Liver (tissue), 9 donors: Measurements from ENCODE around the gene ATXN1. TPM values are rescaled to one million over a fixed set of nuclear protein-coding genes. Genes with fewer than 3 reads are reported as not detected.

ENCODE experiments used
- DNase-seq: peaks from one replicate; pipeline ENCODE4 v3.0.0-alpha.2; 2017; ENCODE audit warnings: low spot score
- H3K27ac ChIP-seq, 2 donors: one replicate each; pipeline ENCODE4 v1.7.0; 2013; ENCODE audit warnings: inconsistent platforms in 2 of 2, low read length in 2 of 2, control low read depth in 1 of 2, low read depth in 1 of 2, mild to moderate bottlenecking in 1 of 2
- H3K27me3 ChIP-seq, 4 donors: one replicate each; pipeline versions ENCODE4 v1.6.1 to v1.7.0; 2013; ENCODE audit warnings: low read length in 3 of 4, inconsistent platforms in 1 of 4, mild to moderate bottlenecking in 1 of 4, moderate library complexity in 1 of 4; ENCODE audit not compliant: control insufficient read depth in 4 of 4, insufficient read depth in 4 of 4
- H3K36me3 ChIP-seq, 4 donors: one replicate each; pipeline versions ENCODE4 v1.6.1 to v1.7.0; 2013; ENCODE audit warnings: low read length in 3 of 4, mild to moderate bottlenecking in 3 of 4, low read depth in 1 of 4, moderate library complexity in 1 of 4; ENCODE audit not compliant: control insufficient read depth in 4 of 4, insufficient read depth in 3 of 4
- H3K4me1 ChIP-seq, 4 donors: one replicate each; pipeline versions ENCODE4 v1.6.1 to v1.7.0; 2013; ENCODE audit warnings: low read length in 3 of 4, mild to moderate bottlenecking in 3 of 4, moderate library complexity in 1 of 4; ENCODE audit not compliant: control insufficient read depth in 4 of 4, insufficient read depth in 4 of 4
- H3K4me3 ChIP-seq, 3 donors: one replicate each; pipeline versions ENCODE4 v1.6.1 to v1.7.0; 2013; ENCODE audit warnings: low read length in 3 of 3, control low read depth in 1 of 3, low read depth in 1 of 3, mild to moderate bottlenecking in 1 of 3
- H3K9ac ChIP-seq, 2 donors: one replicate each; pipeline ENCODE4 v1.7.0; 2013; ENCODE audit warnings: low read length in 2 of 2, mild to moderate bottlenecking in 2 of 2, moderate library complexity in 2 of 2, control low read depth in 1 of 2, low read depth in 1 of 2
- H3K9me3 ChIP-seq, 4 donors: one replicate each; pipeline versions ENCODE4 v1.6.1 to v1.7.0; 2013; ENCODE audit warnings: low read length in 3 of 4; ENCODE audit not compliant: control insufficient read depth in 4 of 4
- EGR1 ChIP-seq, 2 donors: IDR thresholded peaks; 2 replicates each; pipeline ENCODE4 v1.6.1; 2016 to 2018; ENCODE audit warnings: antibody characterized with exemption in 2 of 2, low read depth in 2 of 2
- FOXA1 ChIP-seq: IDR thresholded peaks from 2 replicates; pipeline ENCODE4 v1.6.1; 2016; ENCODE audit warnings: antibody characterized with exemption
- FOXA2 ChIP-seq: IDR thresholded peaks from 2 replicates; pipeline ENCODE4 v1.6.1; 2016; ENCODE audit warnings: antibody characterized with exemption
- GABPA ChIP-seq, 2 donors: IDR thresholded peaks in 1 of 2; conservative IDR thresholded peaks in 1 of 2; 2 replicates each; pipeline ENCODE4 v1.6.1; 2016; ENCODE audit warnings: antibody characterized with exemption in 2 of 2, mild to moderate bottlenecking in 1 of 2, moderate library complexity in 1 of 2
- HNF4A ChIP-seq, 2 donors: conservative IDR thresholded peaks; 2 replicates each; pipeline ENCODE4 v1.6.1; 2016; ENCODE audit warnings: antibody characterized with exemption in 2 of 2, mild to moderate bottlenecking in 2 of 2
- HNF4G ChIP-seq: IDR thresholded peaks from 2 replicates; pipeline ENCODE4 v1.6.1; 2016; ENCODE audit warnings: antibody characterized with exemption
- NR2F2 ChIP-seq: IDR thresholded peaks from 2 replicates; pipeline ENCODE4 v1.6.1; 2016; ENCODE audit warnings: antibody characterized with exemption
- RXRA ChIP-seq, 2 donors: IDR thresholded peaks; 2 replicates each; pipeline ENCODE4 v1.6.1; 2017 to 2018; ENCODE audit warnings: antibody characterized with exemption in 2 of 2, mild to moderate bottlenecking in 1 of 2
- SP1 ChIP-seq: IDR thresholded peaks from 2 replicates; pipeline ENCODE4 v1.6.1; 2018; ENCODE audit warnings: antibody characterized with exemption, mild to moderate bottlenecking
- TAF1 ChIP-seq: conservative IDR thresholded peaks from 2 replicates; pipeline ENCODE4 v1.6.1; 2016; ENCODE audit warnings: antibody characterized with exemption, mild to moderate bottlenecking
- WGBS: extraction: QIAGEN DNeasy Blood & Tissue Kit; methylation state at CpG from one replicate; pipeline ENCODE4 v1.1.7; 2013; 5-methylcytosine and 5-hydroxymethylcytosine counted together
- polyA plus RNA-seq, 2 donors: library from polyadenylated mRNA; stranded (reverse) in 1 of 2; unstranded in 1 of 2; fragments of 200-250 nt in 1 of 2; fragments of >200 nt in 1 of 2; fragmentation: Nextera tagmentation in 1 of 2; extraction: Ambion mirVana in 1 of 2; gene quantifications; one replicate each; pipeline versions ENCODE4 v1.2.1 to v1.2.3, GENCODE V29; 2013 to 2015
- total RNA-seq, 2 donors: library from RNA; depleted of rRNA; stranded (reverse); fragments of >200 nt; gene quantifications; one replicate each; pipeline ENCODE4 v1.2.3, GENCODE V29; 2014
- TF ChIP-seq, protein P1 (sequence below): IDR thresholded peaks from 2 replicates; pipeline ENCODE4 v1.6.1; 2016; ENCODE audit warnings: antibody characterized with exemption
- TF ChIP-seq, protein P2 (sequence below): fragments of 150-350 bp; IDR thresholded peaks from 2 replicates; pipeline ENCODE4 v1.5.1; 2017; ENCODE audit warnings: improper control_type of control experiment, low read depth, low read length; ENCODE audit not compliant: missing input control
- TF ChIP-seq, protein P3 (sequence below): IDR thresholded peaks from 2 replicates; pipeline ENCODE4 v1.6.1; 2016; ENCODE audit warnings: antibody characterized with exemption
- TF ChIP-seq, protein P4 (sequence below): IDR thresholded peaks from 2 replicates; pipeline ENCODE4 v1.6.1; 2016; ENCODE audit warnings: antibody characterized with exemption
- donor health status: healthy.
- donor health status: healthy.
- donor health status: healthy.
- donor health status: healthy.
- donor health status: healthy.

ATXN1 gene
- total and polyA plus RNA-seq, 4 donors = 4.3 to 29.7 (median 8.2) TPM

DNA sequence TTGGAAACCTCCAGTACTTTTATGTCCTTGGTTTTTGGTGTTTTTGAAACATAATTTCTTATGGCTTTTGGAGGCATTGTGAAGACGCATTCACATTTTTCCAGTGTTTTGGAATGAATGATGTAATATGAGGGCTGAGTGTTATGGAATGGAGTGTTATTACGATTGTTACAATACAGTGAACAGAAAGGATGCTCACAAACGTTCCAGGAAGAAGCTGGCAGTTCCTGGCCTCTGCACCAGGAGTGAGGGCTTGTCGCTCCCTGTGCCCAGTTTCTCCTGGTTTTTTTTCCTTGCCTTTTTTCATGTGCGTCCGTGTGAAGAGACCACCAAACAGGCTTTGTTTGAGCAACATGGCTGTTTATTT, 502.6 kb downstream of the ATXN1 start:
- H3K9me3 ChIP-seq = no peaks in the 10 kb centered on the region
- WGBS = 91% methylated on average over 6 of the region's 6 CpGs
- H3K4me3 ChIP-seq = no peak overlapping the region
- TF ChIP-seq TAF1 = no peak
- TF ChIP-seq FOXA1 = no peak
- TF ChIP-seq RXRA (IDR thresholded peaks at IDR 0.05) = no peak
- TF ChIP-seq, protein P1, sequence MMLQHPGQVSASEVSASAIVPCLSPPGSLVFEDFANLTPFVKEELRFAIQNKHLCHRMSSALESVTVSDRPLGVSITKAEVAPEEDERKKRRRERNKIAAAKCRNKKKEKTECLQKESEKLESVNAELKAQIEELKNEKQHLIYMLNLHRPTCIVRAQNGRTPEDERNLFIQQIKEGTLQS = no peak
- TF ChIP-seq, protein P2, sequence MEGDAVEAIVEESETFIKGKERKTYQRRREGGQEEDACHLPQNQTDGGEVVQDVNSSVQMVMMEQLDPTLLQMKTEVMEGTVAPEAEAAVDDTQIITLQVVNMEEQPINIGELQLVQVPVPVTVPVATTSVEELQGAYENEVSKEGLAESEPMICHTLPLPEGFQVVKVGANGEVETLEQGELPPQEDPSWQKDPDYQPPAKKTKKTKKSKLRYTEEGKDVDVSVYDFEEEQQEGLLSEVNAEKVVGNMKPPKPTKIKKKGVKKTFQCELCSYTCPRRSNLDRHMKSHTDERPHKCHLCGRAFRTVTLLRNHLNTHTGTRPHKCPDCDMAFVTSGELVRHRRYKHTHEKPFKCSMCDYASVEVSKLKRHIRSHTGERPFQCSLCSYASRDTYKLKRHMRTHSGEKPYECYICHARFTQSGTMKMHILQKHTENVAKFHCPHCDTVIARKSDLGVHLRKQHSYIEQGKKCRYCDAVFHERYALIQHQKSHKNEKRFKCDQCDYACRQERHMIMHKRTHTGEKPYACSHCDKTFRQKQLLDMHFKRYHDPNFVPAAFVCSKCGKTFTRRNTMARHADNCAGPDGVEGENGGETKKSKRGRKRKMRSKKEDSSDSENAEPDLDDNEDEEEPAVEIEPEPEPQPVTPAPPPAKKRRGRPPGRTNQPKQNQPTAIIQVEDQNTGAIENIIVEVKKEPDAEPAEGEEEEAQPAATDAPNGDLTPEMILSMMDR = no peak
- H3K36me3 ChIP-seq = no peaks in the 10 kb centered on the region
- H3K4me1 ChIP-seq = no peaks in the 10 kb centered on the region
- no peak for DNase-seq
- no peak overlapping the region for H3K27ac ChIP-seq
- H3K27me3 ChIP-seq = no peaks in the 10 kb centered on the region
- no peak overlapping the region for H3K9ac ChIP-seq

DNA sequence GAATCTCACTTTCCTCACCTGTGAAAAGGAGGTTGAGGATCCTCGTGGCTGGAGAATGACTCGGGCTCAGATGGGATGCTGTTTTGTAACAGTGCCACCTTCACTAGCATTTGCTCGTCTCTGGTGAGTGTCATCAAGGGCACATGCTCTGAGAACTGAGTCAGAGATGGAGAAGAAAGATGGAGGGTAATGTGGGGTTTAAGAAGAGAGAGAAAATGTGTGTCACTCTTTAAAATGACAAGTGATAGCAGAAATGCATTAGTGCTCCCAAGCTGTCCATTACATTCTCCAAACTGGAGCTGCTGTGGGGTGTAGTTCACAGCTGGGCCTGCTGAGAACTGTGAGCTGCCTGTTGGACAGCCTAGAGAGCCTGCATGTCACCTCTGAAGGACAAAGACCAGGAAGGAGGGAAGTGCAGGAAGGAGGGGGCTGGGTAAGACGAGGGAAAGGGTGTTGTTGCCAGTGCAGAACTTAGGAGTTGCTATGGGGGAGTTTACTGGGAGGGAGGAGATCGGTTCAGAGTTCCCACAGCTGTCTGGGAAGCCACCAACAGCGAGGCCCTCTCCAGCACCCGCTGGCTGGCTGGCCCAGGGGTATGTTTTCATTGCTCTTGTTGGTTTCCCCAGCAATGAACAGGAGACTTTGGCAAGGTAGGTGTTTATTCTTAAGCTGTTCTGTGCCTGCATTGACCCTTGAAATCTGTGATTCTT, 503.1 kb downstream of the ATXN1 start:
- no peak for DNase-seq
- 88% methylated on average over 7 of the region's 7 CpGs for WGBS
- Histone ChIP-seq H3K27ac (no peak overlapping the region), H3K4me3 (no peak overlapping the region), H3K9ac (no peak overlapping the region), H3K9me3 (no peaks in the 10 kb centered on the region), H3K27me3 (no peaks in the 10 kb centered on the region), H3K36me3 (no peaks in the 10 kb centered on the region), H3K4me1 (no peaks in the 10 kb centered on the region)
- TF ChIP-seq, protein P3, sequence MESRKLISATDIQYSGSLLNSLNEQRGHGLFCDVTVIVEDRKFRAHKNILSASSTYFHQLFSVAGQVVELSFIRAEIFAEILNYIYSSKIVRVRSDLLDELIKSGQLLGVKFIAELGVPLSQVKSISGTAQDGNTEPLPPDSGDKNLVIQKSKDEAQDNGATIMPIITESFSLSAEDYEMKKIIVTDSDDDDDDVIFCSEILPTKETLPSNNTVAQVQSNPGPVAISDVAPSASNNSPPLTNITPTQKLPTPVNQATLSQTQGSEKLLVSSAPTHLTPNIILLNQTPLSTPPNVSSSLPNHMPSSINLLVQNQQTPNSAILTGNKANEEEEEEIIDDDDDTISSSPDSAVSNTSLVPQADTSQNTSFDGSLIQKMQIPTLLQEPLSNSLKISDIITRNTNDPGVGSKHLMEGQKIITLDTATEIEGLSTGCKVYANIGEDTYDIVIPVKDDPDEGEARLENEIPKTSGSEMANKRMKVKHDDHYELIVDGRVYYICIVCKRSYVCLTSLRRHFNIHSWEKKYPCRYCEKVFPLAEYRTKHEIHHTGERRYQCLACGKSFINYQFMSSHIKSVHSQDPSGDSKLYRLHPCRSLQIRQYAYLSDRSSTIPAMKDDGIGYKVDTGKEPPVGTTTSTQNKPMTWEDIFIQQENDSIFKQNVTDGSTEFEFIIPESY = no peak
- TF ChIP-seq HNF4A (conservative IDR thresholded peaks at IDR 0.05) (no peak), HNF4G (no peak), FOXA2 (no peak), NR2F2 (no peak), GABPA (IDR thresholded peaks at IDR 0.05 in 1 of 2, conservative IDR thresholded peaks at IDR 0.05 in 1 of 2) (no peak), FOXA1 (no peak), SP1 (no peak), TAF1 (no peak), EGR1 (IDR thresholded peaks at IDR 0.05; ENCODE audit: low read depth in 2 of 2) (no peak)
- TF ChIP-seq, protein P4, sequence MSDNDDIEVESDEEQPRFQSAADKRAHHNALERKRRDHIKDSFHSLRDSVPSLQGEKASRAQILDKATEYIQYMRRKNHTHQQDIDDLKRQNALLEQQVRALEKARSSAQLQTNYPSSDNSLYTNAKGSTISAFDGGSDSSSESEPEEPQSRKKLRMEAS = no peak

DNA sequence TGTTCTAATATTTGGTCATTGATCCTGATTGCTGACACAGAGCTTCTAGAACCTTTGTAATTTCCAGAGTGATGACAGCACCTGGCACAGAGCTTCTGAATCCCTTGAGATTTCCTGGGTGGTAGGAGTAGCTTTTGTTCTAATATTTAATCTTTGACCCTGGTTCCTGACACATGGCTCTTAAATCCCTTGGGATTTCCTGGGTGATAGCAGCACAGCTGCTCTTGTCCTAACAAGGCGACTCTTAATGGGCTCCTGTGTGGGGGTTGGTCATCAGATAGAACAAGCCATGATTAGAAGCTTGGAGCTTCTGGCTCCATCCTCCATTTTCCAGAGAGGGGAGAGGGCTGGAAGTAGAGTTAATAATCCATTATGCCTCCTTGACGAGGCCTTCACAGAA, 504.5 kb downstream of the ATXN1 start:
- Histone ChIP-seq H3K36me3 (peaks cover 0 to under 1% (median 0%) of the 10 kb centered on the region in 4 donors), H3K9ac (no peak overlapping the region), H3K27ac (no peak overlapping the region), H3K27me3 (no peaks in the 10 kb centered on the region), H3K4me1 (no peaks in the 10 kb centered on the region), H3K4me3 (no peak overlapping the region), H3K9me3 (no peaks in the 10 kb centered on the region)
- no peak for DNase-seq
- WGBS = 95% methylated on average over 2 of the region's 2 CpGs
- TF ChIP-seq, protein P2 = no peak
- TF ChIP-seq, protein P4 = no peak
